HCT116 (cell line): ENCODE data around the gene DPF3. TPM values are rescaled to one million over a fixed set of nuclear protein-coding genes. Genes with fewer than 3 reads are reported as not detected.

Source experiments
- ATAC-seq: fragments of 200-7000 bp; cut with Tn5 transposase; 2 replicates; pipeline ENCODE4 v1.9.1; 2020; ENCODE audit warnings: mild to moderate bottlenecking, moderate library complexity
- BruUV-seq: library from RNA; stranded (reverse); fragments of 400-500 nt; replicated peaks from 2 replicates; lab custom pipeline; 2021; lab: Mats Ljungman, UMichigan
- CTCF ChIA-PET: fragments of 300-600 bp; sonication (Branson Sonifier 250); formaldehyde crosslinking; loops from one replicate; lab custom pipeline; 2021; ENCODE audit warnings: antibody characterized with exemption; lab: Charles Lee
- POLR2A ChIA-PET: fragments of 300-600, 350-600 bp; sonication (Branson Sonifier 250); formaldehyde crosslinking; loops from one replicate; lab custom pipeline; 2021; ENCODE audit warnings: antibody characterized with exemption; lab: Charles Lee
- RAD21 ChIA-PET, 2 experiments: fragments of 300-600 bp; sonication (Branson Sonifier 250); formaldehyde crosslinking; loops; one replicate each; lab custom pipeline; 2023; ENCODE audit warnings: low total read pairs in 2 of 2; ENCODE audit not compliant: uncharacterized antibody in 2 of 2, unreplicated experiment in 2 of 2, low non-redundant PET in 1 of 2; lab: Charles Lee
- DNase-seq: peaks from one replicate; pipeline ENCODE4 v3.0.0-alpha.2; 2010; ENCODE audit warnings: low read depth, low spot score
- H2AFZ ChIP-seq: fragments of 200-600 bp; shearing (Covaris generic), sonication (generic); 2 replicates; pipeline ENCODE4 v1.6.1; 2017; ENCODE audit warnings: low read depth, mixed run types, mixed read lengths, antibody characterized with exemption, low read length; ENCODE audit not compliant: poor library complexity, severe bottlenecking
- H3K27ac ChIP-seq: 2 replicates; pipeline ENCODE4 v1.5.1; 2012; ENCODE audit warnings: low read depth, low read length
- H3K27me3 ChIP-seq: fragments of 200-600 bp; sonication (generic); 2 replicates; pipeline ENCODE4 v1.6.1; 2016; ENCODE audit warnings: mixed run types, low read length, mixed read lengths; ENCODE audit not compliant: insufficient read depth
- H3K36me3 ChIP-seq, 2 experiments: fragments of 200-500 bp in 1 of 2; fragments of 200-600 bp in 1 of 2; sonication (Bioruptor generic) in 1 of 2; sonication (generic) in 1 of 2; 2 replicates each; pipeline versions ENCODE4 v1.5.1 to v1.6.1; 2014 to 2016; ENCODE audit warnings: low read length in 2 of 2, inconsistent platforms in 1 of 2, mixed read lengths in 1 of 2, mixed run types in 1 of 2; ENCODE audit not compliant: insufficient read depth in 2 of 2, control insufficient read depth in 1 of 2
- H3K4me1 ChIP-seq, 2 experiments: fragments of 200-600 bp in 1 of 2; sonication (generic) in 1 of 2; 2 replicates each; pipeline versions ENCODE4 v1.5.1 to v1.6.1; 2012 to 2017; ENCODE audit warnings: low read length in 2 of 2, inconsistent platforms in 1 of 2, mild to moderate bottlenecking in 1 of 2, mixed read lengths in 1 of 2, mixed run types in 1 of 2, moderate library complexity in 1 of 2; ENCODE audit not compliant: insufficient read depth in 2 of 2, control insufficient read depth in 1 of 2
- H3K4me2 ChIP-seq: fragments of 200-600 bp; sonication (generic); 2 replicates; pipeline ENCODE4 v1.6.1; 2017; ENCODE audit warnings: mixed run types, low read length, mixed read lengths
- H3K4me3 ChIP-seq, 2 experiments: fragments of 200-600 bp in 1 of 2; sonication (generic) in 1 of 2; replicated peaks in 1 of 2; 2 replicates each; pipeline ENCODE4 v1.5.1; 2011 to 2016; ENCODE audit warnings: low read length in 2 of 2, control low read depth in 1 of 2, low read depth in 1 of 2, mild to moderate bottlenecking in 1 of 2, mixed read lengths in 1 of 2, mixed run types in 1 of 2
- H3K79me2 ChIP-seq: fragments of 200-600 bp; sonication (generic); 2 replicates; pipeline ENCODE4 v1.6.1; 2017; ENCODE audit warnings: mild to moderate bottlenecking, mixed run types, low read length, moderate library complexity, mixed read lengths; ENCODE audit not compliant: insufficient read depth
- H3K9ac ChIP-seq: fragments of 200-600 bp; sonication (generic); 2 replicates; pipeline ENCODE4 v1.6.1; 2016; ENCODE audit warnings: low read length, mixed read lengths
- H3K9me2 ChIP-seq: fragments of 200-600 bp; sonication (generic), shearing (Covaris generic); 2 replicates; pipeline ENCODE4 v1.6.1; 2017; ENCODE audit warnings: mixed run types, mild to moderate bottlenecking, moderate library complexity; ENCODE audit not compliant: insufficient read depth
- H3K9me3 ChIP-seq, 2 experiments: fragments of 200-500 bp in 1 of 2; fragments of 200-600 bp in 1 of 2; sonication (Bioruptor generic) in 1 of 2; sonication (generic) in 1 of 2; 2 replicates each; pipeline ENCODE4 v1.6.1; 2014 to 2017; ENCODE audit warnings: low read length in 2 of 2, mixed read lengths in 2 of 2, inconsistent platforms in 1 of 2, low read depth in 1 of 2, mild to moderate bottlenecking in 1 of 2, mixed run types in 1 of 2, moderate library complexity in 1 of 2; ENCODE audit not compliant: control insufficient read depth in 1 of 2, insufficient read depth in 1 of 2
- H4K20me1 ChIP-seq: fragments of 200-600 bp; sonication (generic), shearing (Covaris generic); 2 replicates; pipeline ENCODE4 v1.6.1; 2017; ENCODE audit warnings: mixed run types, mild to moderate bottlenecking, moderate library complexity; ENCODE audit not compliant: insufficient read depth
- CBX3 ChIP-seq: IDR thresholded peaks from 2 replicates; pipeline ENCODE4 v1.6.1; 2012; ENCODE audit warnings: low read depth
- CEBPB ChIP-seq: IDR thresholded peaks from 2 replicates; pipeline ENCODE4 v1.6.1; 2012; ENCODE audit warnings: low read depth
- EGR1 ChIP-seq: IDR thresholded peaks from 2 replicates; pipeline ENCODE4 v1.6.1; 2012; ENCODE audit warnings: low read depth
- JUND ChIP-seq: IDR thresholded peaks from 2 replicates; pipeline ENCODE4 v1.6.1; 2012
- POLR2A ChIP-seq: IDR thresholded peaks from 2 replicates; pipeline ENCODE4 v1.7.0; 2011; ENCODE audit warnings: borderline replicate concordance; ENCODE audit not compliant: insufficient read depth, insufficient read length; ENCODE audit errors: extremely low read depth
- RAD21 ChIP-seq: IDR thresholded peaks from 2 replicates; pipeline ENCODE4 v1.6.1; 2012; ENCODE audit warnings: low read depth, mild to moderate bottlenecking
- REST ChIP-seq: IDR thresholded peaks from 2 replicates; pipeline ENCODE4 v1.6.1; 2012; ENCODE audit warnings: low read depth
- intact Hi-C: fragments of 100-400 bp; cut with micrococcal nuclease; formaldehyde crosslinking; loops from 2 replicates; pipeline ENCODE4 v1.10.0; 2022
- total RNA-seq: library from RNA; stranded (reverse); gene quantifications from one replicate; pipeline ENCODE4 v1.2.1, GENCODE V29; 2021; ENCODE audit not compliant: unreplicated experiment

The DPF3 gene
- total RNA-seq, 1 experiment from 2014 or later: 0.27 TPM

DNA sequence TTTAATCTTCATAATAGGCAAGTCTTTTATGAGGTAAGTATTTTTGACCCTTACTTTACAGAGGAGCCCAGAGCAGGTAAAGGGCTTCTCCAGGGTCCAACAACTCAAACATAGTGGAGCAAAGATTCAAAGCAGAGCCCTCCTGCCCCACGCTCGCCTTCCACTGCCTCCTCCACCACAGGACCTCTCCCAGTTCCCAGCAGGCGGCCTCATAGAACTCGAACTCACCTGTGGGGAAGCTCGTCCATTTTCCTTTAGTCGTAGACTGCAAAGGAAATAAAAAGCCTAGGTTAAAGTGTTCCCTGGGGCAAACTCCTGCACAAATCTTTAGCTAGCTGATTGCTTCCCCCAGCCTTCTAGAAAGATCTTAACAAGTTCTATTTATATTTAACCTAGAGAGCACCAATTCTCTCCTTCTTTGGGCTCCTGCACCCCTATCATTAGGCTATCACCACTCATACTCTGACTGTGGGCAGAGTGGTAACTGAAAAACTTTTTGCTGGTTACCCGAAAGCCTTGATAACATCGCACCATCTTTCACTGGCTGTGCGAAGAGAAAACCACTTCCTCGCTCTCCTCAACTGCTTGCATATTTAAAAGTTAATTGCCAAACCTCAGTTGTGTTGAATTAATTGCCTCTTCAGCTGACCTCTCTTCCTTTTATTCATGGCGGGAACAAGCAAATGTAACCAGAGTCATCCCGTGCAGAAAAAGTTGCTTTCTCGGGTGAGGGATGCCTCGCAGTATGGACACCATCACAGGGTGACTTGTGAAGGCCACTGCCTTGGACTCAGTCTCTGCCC, 299.6 kb downstream of the DPF3 start:
- Histone ChIP-seq H3K9ac (no peak overlapping the region), H4K20me1 (no peaks in the 10 kb centered on the region), H3K36me3 (no peaks in the 10 kb centered on the region), H3K79me2 (no peaks in the 10 kb centered on the region), H3K4me3 (no peak overlapping the region), H3K27ac (no peak overlapping the region), H3K4me1 (no peaks in the 10 kb centered on the region), H3K9me2 (no peaks in the 10 kb centered on the region), H3K4me2 (no peak overlapping the region), H2AFZ (no peak overlapping the region), H3K27me3 (peaks cover 14% of the 10 kb centered on the region; the same call in 1 of the 2 replicates), H3K9me3 (no peaks in the 10 kb centered on the region)
- POLR2A ChIA-PET: no interaction called here
- DNase-seq: no peak
- CTCF ChIA-PET: no interaction called here
- no TSS peak for BruUV-seq
- RAD21 ChIA-PET: no interaction called here
- intact Hi-C loops: no loop called here
- TF ChIP-seq EGR1: no peak
- no peak for TF ChIP-seq CEBPB
- TF ChIP-seq REST: no peak
- no peak for TF ChIP-seq POLR2A
- TF ChIP-seq RAD21: no peak
- TF ChIP-seq JUND: no peak
- TF ChIP-seq CBX3: no peak
- no peak for ATAC-seq
